ENCODE data around the gene CBFA2T3.

DNA sequence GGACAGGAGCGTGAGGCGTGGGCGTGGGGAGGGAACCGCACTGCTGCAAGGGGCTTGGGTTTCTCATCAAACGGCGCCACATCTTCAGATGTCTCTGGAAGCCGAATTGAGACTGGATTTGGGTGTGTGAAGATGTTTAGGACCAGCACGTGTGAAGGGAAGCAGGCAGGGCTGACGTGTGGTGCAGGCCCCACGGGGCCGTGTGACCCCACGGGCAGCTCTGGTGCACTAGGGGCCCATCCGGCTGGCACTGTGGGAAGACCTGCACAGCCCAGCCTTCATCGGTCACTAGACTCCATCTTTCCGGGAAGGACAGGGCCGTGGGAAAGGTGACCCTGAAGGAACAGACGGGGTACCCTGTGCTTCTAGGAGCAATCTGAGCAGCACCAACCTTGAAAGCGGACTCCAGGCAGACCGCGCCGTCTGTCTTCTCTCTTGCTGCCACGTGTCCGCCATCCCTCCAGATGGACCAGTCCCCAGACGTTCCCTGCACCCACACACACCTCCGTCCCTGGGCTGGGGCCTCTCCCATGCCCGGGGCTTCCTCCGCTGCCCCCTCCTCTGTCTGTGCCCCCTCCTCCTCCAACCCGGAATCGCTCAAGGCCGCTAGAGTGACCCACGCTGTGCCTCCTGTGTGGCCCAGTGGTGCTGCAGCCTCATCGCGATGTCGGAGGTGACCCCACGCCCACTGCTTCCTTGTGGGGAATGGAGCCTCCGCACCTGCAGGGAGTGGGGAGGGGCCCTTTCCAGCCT lies 23.4 kb upstream of the CBFA2T3 start:
- TF ChIP-seq POLR2A (IDR thresholded peaks at IDR 0.05) (no peak), CTCF (IDR thresholded peaks at IDR 0.05) (no peak)
